CD4-positive, alpha-beta T cell (primary cell): ENCODE measurements around the gene ACTR1A. TPM values are rescaled to one million over a fixed set of nuclear protein-coding genes. Genes with fewer than 3 reads are reported as not detected.

Experiments
- ATAC-seq: fragments of 200-7000 bp; cut with Tn5 transposase; one replicate; pipeline ENCODE4 v1.10.0; 2022; ENCODE audit warnings: mild to moderate bottlenecking; ENCODE audit not compliant: poor library complexity
- CTCF ChIA-PET: fragments of 350-600 bp; sonication (Branson Sonifier 250); formaldehyde crosslinking; loops from one replicate; lab custom pipeline; 2021; ENCODE audit warnings: antibody characterized with exemption, inconsistent platforms; lab: Charles Lee
- POLR2A ChIA-PET: fragments of 350-600 bp; sonication (Branson Sonifier 250); formaldehyde crosslinking; loops from one replicate; lab custom pipeline; 2021; ENCODE audit warnings: antibody characterized with exemption, inconsistent platforms; lab: Charles Lee
- DNase-seq, 14 experiments: peaks; one replicate each; pipeline ENCODE4 v3.0.0-alpha.2; 2013 to 2020; ENCODE audit warnings: mixed read lengths in 2 of 14
- H3K27ac ChIP-seq, 2 donors: one replicate each; pipeline versions ENCODE4 v1.5.1 to v1.7.0; 2013; ENCODE audit warnings: low read length in 2 of 2, low read depth in 1 of 2, mild to moderate bottlenecking in 1 of 2
- H3K27me3 ChIP-seq, 2 experiments: 1 replicate in 1 of 2; 2 replicates in 1 of 2; pipeline versions ENCODE4 v1.6.1 to v1.7.0; 2013; ENCODE audit warnings: low read length in 2 of 2, control low read depth in 1 of 2, mild to moderate bottlenecking in 1 of 2, moderate library complexity in 1 of 2; ENCODE audit not compliant: insufficient read depth in 2 of 2, control insufficient read depth in 1 of 2
- H3K36me3 ChIP-seq: one replicate; pipeline ENCODE4 v1.6.1; 2013; ENCODE audit warnings: low read length, control low read depth; ENCODE audit not compliant: insufficient read depth
- H3K4me1 ChIP-seq: one replicate; pipeline ENCODE4 v1.6.1; 2013; ENCODE audit warnings: low read length, control low read depth; ENCODE audit not compliant: insufficient read depth
- H3K4me3 ChIP-seq: one replicate; pipeline ENCODE4 v1.5.1; 2013; ENCODE audit warnings: mild to moderate bottlenecking, low read length, moderate library complexity
- H3K9me3 ChIP-seq, 2 experiments: 1 replicate in 1 of 2; 2 replicates in 1 of 2; pipeline versions ENCODE4 v1.6.1 to v1.7.0; 2013; ENCODE audit warnings: low read length in 2 of 2, mild to moderate bottlenecking in 2 of 2, control low read depth in 1 of 2, moderate library complexity in 1 of 2; ENCODE audit not compliant: control insufficient read depth in 1 of 2, insufficient read depth in 1 of 2
- H3K27ac Mint-ChIP-seq: one replicate; pipeline ENCODE4 v1.8.0; 2020; ENCODE audit warnings: mixed read lengths
- H3K27me3 Mint-ChIP-seq: one replicate; pipeline ENCODE4 v1.8.0; 2021; ENCODE audit warnings: mixed read lengths
- H3K36me3 Mint-ChIP-seq: one replicate; pipeline ENCODE4 v1.8.0; 2021; ENCODE audit warnings: low read depth, mixed read lengths
- H3K4me1 Mint-ChIP-seq: one replicate; pipeline ENCODE4 v1.8.0; 2021; ENCODE audit warnings: low read depth, mixed read lengths
- H3K4me3 Mint-ChIP-seq: one replicate; pipeline ENCODE4 v1.8.0; 2020; ENCODE audit warnings: mild to moderate bottlenecking, mixed read lengths
- H3K9me3 Mint-ChIP-seq: one replicate; pipeline ENCODE4 v1.8.0; 2020; ENCODE audit warnings: mixed read lengths
- intact Hi-C, 2 experiments: fragments of 100-400 bp; cut with DNase I in 1 of 2; cut with micrococcal nuclease in 1 of 2; formaldehyde crosslinking; loops; one replicate each; pipeline versions ENCODE4 v1.15.1 to v1.9.0; 2023 to 2025; cut with DNase I, micrococcal nuclease
- total RNA-seq, 174 experiments: library from RNA in 2 of 174; stranded (reverse) in 2 of 174; gene quantifications; one replicate each; pipeline ENCODE4 v1.2.3 and lab custom pipeline; 2021 to 2026
- TF ChIP-seq, protein P1 (sequence below): fragments of 200-600 bp; IDR thresholded peaks from one replicate; pipeline ENCODE4 v1.8.0; 2022; ENCODE audit warnings: antibody characterized with exemption, mild to moderate bottlenecking

ACTR1A gene
- total RNA-seq, 2 experiments from 2014 or later, result 43.3 to 46.3 TPM

DNA sequence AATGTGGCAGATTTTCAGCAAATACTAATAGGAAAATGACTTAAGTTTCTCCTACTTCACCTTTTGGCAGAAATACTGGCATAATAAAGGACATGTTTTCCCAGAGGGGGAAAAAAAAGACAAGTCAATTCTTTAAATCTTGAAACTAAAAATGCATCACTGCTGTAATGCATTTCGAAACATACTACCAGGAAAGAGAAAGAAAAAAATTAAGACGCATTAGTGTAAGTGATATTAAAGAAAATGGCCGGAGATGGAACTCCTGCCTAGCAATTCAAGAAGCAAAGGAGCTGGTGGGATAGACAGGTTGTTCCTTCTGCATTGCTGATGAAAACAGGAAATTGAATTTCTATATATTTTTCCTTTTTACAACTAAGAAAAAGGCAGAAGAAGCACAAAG lies 3.2 kb downstream of the ACTR1A start:
- POLR2A ChIA-PET, result no interaction called here
- Histone ChIP-seq H3K27ac (no peak overlapping the region), H3K4me1 (peaks cover 35% of the 10 kb centered on the region), H3K9me3 (no peaks in the 10 kb centered on the region), H3K27me3 (no peaks in the 10 kb centered on the region), H3K36me3 (peaks cover 15% of the 10 kb centered on the region), H3K4me3 (no peak overlapping the region)
- no peak for DNase-seq
- Mint-ChIP-seq H3K36me3 (no peaks in the 10 kb centered on the region), H3K27ac (no peak overlapping the region), H3K4me1 (peaks cover 23% of the 10 kb centered on the region), H3K9me3 (no peaks in the 10 kb centered on the region), H3K27me3 (no peaks in the 10 kb centered on the region), H3K4me3 (peak overlapping the region; percentile 46)
- CTCF ChIA-PET, result interaction anchor here (1.3 kb wide), 1 partner anchor 84 kb away, joined by 4 read pairs; no protein-coding TSS in a partner anchor
- intact Hi-C loops, result loop anchor here in 1 of 2 experiments (10.0 kb wide), 1 partner anchor 1145 kb away; the partner anchor contains the start of gene BTRC
- no peak for ATAC-seq
- TF ChIP-seq, protein P1, sequence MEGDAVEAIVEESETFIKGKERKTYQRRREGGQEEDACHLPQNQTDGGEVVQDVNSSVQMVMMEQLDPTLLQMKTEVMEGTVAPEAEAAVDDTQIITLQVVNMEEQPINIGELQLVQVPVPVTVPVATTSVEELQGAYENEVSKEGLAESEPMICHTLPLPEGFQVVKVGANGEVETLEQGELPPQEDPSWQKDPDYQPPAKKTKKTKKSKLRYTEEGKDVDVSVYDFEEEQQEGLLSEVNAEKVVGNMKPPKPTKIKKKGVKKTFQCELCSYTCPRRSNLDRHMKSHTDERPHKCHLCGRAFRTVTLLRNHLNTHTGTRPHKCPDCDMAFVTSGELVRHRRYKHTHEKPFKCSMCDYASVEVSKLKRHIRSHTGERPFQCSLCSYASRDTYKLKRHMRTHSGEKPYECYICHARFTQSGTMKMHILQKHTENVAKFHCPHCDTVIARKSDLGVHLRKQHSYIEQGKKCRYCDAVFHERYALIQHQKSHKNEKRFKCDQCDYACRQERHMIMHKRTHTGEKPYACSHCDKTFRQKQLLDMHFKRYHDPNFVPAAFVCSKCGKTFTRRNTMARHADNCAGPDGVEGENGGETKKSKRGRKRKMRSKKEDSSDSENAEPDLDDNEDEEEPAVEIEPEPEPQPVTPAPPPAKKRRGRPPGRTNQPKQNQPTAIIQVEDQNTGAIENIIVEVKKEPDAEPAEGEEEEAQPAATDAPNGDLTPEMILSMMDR, result no peak

DNA sequence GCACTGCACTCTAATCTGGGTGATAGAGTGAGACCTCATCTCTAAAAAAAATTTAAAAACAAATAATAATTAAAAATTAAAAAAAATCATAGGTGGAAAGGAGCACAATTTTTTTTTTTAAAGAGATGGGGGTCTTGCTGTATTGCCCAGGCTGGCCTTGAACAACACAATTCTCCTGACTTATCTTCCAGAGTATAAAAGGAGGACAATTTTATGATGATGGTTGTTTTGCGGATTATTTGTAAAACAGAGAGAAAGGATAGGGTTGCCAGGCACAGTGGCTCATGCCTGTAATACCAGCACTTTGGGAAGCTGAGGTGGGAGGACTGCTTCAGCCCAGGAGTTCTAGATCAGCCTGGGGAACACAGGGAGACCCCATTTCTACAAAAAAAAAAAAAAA lies 5.0 kb downstream of the ACTR1A start:
- DNase-seq (no peak), ATAC-seq (no peak)
- Histone ChIP-seq H3K27me3 (no peaks in the 10 kb centered on the region), H3K4me3 (no peak overlapping the region), H3K27ac (no peak overlapping the region), H3K4me1 (peaks cover 35% of the 10 kb centered on the region), H3K9me3 (no peaks in the 10 kb centered on the region), H3K36me3 (peaks cover 30% of the 10 kb centered on the region)
- peaks cover 6% of the 10 kb centered on the region for H3K36me3 Mint-ChIP-seq
- peaks cover 26% of the 10 kb centered on the region for H3K4me1 Mint-ChIP-seq
- no peaks in the 10 kb centered on the region for H3K9me3 Mint-ChIP-seq
- ChIA-PET POLR2A (interaction anchor here (0.7 kb wide), 1 partner anchor 9 kb away, joined by 3 read pairs; no protein-coding TSS in a partner anchor), CTCF (interaction anchor here (0.6 to 1.2 kb wide), 2 partner anchors 19 to 23 kb away, joined by 3 read pairs; no protein-coding TSS in a partner anchor)
- no peak overlapping the region for H3K4me3 Mint-ChIP-seq
- intact Hi-C loops, result loop anchor here in 1 of 2 experiments (10.0 kb wide), 1 partner anchor 1143 kb away; the partner anchor contains the start of gene BTRC
- H3K27me3 Mint-ChIP-seq, result no peaks in the 10 kb centered on the region
- H3K27ac Mint-ChIP-seq, result no peak overlapping the region
- TF ChIP-seq, protein P1, result no peak

DNA sequence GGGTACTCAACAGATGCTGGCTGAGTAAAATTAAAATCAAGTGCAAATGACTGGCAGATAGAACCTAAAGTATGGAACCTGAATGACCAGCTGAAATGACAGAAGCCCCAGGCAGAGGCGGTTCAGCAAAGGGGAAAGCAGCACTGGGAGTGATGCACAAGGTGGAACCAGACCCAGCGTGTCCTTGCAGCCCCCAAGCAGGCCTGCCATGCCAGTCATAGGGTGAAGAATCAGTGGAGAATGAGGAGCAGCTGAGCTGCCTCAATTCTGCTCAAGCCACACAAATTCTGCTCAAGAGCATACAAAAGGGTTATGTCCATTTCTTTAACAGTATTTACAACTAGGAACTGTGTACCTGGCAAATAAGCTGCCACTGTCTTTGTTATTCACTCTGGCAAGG lies 8.7 kb downstream of the ACTR1A start:
- TF ChIP-seq, protein P1, result no peak
- Histone ChIP-seq H3K9me3 (no peaks in the 10 kb centered on the region), H3K27ac (no peak overlapping the region), H3K4me1 (peaks cover 23% of the 10 kb centered on the region), H3K4me3 (no peak overlapping the region), H3K36me3 (peaks cover 58% of the 10 kb centered on the region), H3K27me3 (no peaks in the 10 kb centered on the region)
- no peaks in the 10 kb centered on the region for H3K9me3 Mint-ChIP-seq
- peaks cover 18% of the 10 kb centered on the region for H3K4me1 Mint-ChIP-seq
- ATAC-seq, result no peak
- intact Hi-C loops, result loop anchor here in 1 of 2 experiments (10.0 kb wide), 1 partner anchor 1139 kb away; the partner anchor contains the start of gene BTRC
- ChIA-PET POLR2A (no interaction called here), CTCF (no interaction called here)
- no peak overlapping the region for H3K4me3 Mint-ChIP-seq
- no peak overlapping the region for H3K27ac Mint-ChIP-seq
- no peaks in the 10 kb centered on the region for H3K27me3 Mint-ChIP-seq
- no peak for DNase-seq
- peaks cover 34% of the 10 kb centered on the region for H3K36me3 Mint-ChIP-seq
